ENCODE results near the gene MTHFD1L.

DNA sequence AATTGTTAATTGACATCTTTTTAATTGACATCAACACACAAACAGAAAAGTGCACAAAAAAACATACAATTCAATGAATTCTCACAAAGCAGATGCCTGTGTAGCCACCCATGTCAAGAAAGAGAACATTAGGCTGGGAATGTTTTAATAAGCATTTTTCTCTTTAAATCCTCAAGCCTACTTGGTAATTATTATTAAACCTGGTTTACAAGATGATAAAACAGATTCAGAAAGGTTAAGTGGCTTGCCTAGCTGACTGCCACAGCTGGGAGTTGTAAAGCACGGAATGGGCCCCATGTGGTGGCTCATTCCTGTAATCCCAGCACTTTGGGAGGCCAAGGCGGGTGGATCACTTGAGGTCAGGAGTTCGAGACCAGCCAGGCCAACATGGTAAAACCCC is 284.3 kb downstream of the MTHFD1L start:
- TF ChIP-seq ADNP (tag; IDR thresholded peaks at IDR 0.05) (no peak), POLR2A (conservative IDR thresholded peaks at IDR 0.05) (no peak), PTBP1 (IDR thresholded peaks at IDR 0.05; ENCODE audit: low read depth, low read length) (no peak), ZFX (CRISPR knock-in tag; IDR thresholded peaks at IDR 0.05) (no peak), ZNF124 (CRISPR knock-in tag; IDR thresholded peaks at IDR 0.05) (no peak)
- TF ChIP-seq, protein P1, sequence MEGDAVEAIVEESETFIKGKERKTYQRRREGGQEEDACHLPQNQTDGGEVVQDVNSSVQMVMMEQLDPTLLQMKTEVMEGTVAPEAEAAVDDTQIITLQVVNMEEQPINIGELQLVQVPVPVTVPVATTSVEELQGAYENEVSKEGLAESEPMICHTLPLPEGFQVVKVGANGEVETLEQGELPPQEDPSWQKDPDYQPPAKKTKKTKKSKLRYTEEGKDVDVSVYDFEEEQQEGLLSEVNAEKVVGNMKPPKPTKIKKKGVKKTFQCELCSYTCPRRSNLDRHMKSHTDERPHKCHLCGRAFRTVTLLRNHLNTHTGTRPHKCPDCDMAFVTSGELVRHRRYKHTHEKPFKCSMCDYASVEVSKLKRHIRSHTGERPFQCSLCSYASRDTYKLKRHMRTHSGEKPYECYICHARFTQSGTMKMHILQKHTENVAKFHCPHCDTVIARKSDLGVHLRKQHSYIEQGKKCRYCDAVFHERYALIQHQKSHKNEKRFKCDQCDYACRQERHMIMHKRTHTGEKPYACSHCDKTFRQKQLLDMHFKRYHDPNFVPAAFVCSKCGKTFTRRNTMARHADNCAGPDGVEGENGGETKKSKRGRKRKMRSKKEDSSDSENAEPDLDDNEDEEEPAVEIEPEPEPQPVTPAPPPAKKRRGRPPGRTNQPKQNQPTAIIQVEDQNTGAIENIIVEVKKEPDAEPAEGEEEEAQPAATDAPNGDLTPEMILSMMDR (IDR thresholded peaks at IDR 0.05 in 2 of 3, conservative IDR thresholded peaks at IDR 0.05 in 1 of 3; ENCODE audit: insufficient read depth in 2 of 3, low read depth in 1 of 3, low read length in 3 of 3) = no peak

All from K562 (cell line).